ENCODE data around the gene C5orf63. TPM values are rescaled to one million over a fixed set of nuclear protein-coding genes. Genes with fewer than 3 reads are reported as not detected.
A peak's percentile ranks its signal among the peaks of the same experiment; 100 is the strongest.

C5orf63 gene
- total and polyA plus RNA-seq, 9 of the 15 experiments (the other 6 are each of a cell fraction or from before 2014, with no cell fraction given) = 1.8 to 24.6 (median 6.2) TPM

- peak; percentile 33; the same call in 1 of the 2 replicates for TF ChIP-seq JUND (IDR thresholded peaks at IDR 0.05; ENCODE audit: borderline replicate concordance, low read depth, low read length)
- TF ChIP-seq JUND (tag; IDR thresholded peaks at IDR 0.05; ENCODE audit: borderline replicate concordance, low read depth, low read length) = peak; percentile 34; the same call in 1 of the 3 replicates
- TF ChIP-seq ARID1B (IDR thresholded peaks at IDR 0.05) = peak; percentile 33; the same call in 1 of the 2 replicates
- TF ChIP-seq TGIF2 (CRISPR knock-in tag; IDR thresholded peaks at IDR 0.05) = no peak
- peak; percentile 42; the same call in 1 of the 2 replicates for TF ChIP-seq SMARCA4 (IDR thresholded peaks at IDR 0.05)
- TF ChIP-seq NFYB (IDR thresholded peaks at IDR 0.05; ENCODE audit: extremely low read depth, insufficient read length) = no peak
- no peak for TF ChIP-seq SMARCA5 (IDR thresholded peaks at IDR 0.05)
- TF ChIP-seq ZHX1 (conservative IDR thresholded peaks at IDR 0.05; ENCODE audit: low read length) = no peak
- no peak for TF ChIP-seq ARID3B (CRISPR knock-in tag; IDR thresholded peaks at IDR 0.05; ENCODE audit: borderline replicate concordance)
- TF ChIP-seq ZSCAN32 (CRISPR knock-in tag; IDR thresholded peaks at IDR 0.05) = no peak
- TF ChIP-seq FOSL1 (tag; conservative IDR thresholded peaks at IDR 0.05) = peak; percentile 68
- no peak for TF ChIP-seq RBM25 (IDR thresholded peaks at IDR 0.05; ENCODE audit: low read depth, low read length, severe bottlenecking)
- TF ChIP-seq HES1 (IDR thresholded peaks at IDR 0.05; ENCODE audit: low read depth) = 0 out of 2 replicates have a peak, but pooled peaks have one; percentile 15
- TF ChIP-seq FOXP4 (CRISPR knock-in tag; IDR thresholded peaks at IDR 0.05; ENCODE audit: borderline replicate concordance) = no peak
- TF ChIP-seq ZNF77 (CRISPR knock-in tag; IDR thresholded peaks at IDR 0.05) = no peak
- TF ChIP-seq ERF (CRISPR knock-in tag; IDR thresholded peaks at IDR 0.05) = no peak
- 0 out of 2 replicates have a peak, but pooled peaks have one; percentile 18 for TF ChIP-seq SOX6 (IDR thresholded peaks at IDR 0.05)
- TF ChIP-seq CEBPG (CRISPR knock-in tag; IDR thresholded peaks at IDR 0.05) = no peak
- TF ChIP-seq CEBPG (tag; conservative IDR thresholded peaks at IDR 0.05 in 1 of 2, IDR thresholded peaks at IDR 0.05 in 1 of 2) = 0 out of 4 replicates have a peak, but pooled peaks of 1 of the 2 experiments have one; percentile 45
- TF ChIP-seq, protein P1, sequence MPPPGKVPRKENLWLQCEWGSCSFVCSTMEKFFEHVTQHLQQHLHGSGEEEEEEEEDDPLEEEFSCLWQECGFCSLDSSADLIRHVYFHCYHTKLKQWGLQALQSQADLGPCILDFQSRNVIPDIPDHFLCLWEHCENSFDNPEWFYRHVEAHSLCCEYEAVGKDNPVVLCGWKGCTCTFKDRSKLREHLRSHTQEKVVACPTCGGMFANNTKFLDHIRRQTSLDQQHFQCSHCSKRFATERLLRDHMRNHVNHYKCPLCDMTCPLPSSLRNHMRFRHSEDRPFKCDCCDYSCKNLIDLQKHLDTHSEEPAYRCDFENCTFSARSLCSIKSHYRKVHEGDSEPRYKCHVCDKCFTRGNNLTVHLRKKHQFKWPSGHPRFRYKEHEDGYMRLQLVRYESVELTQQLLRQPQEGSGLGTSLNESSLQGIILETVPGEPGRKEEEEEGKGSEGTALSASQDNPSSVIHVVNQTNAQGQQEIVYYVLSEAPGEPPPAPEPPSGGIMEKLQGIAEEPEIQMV (tag; conservative IDR thresholded peaks at IDR 0.05; ENCODE audit: low read depth) = no peak
These were observed 4.1 kb upstream of the C5orf63 start (continued) for GRCh38 chr5:127077366-127077765.
